C4-2B (cell line): ENCODE data around the gene UMAD1.

Experiments used
- CTCF ChIP-seq: fragments of 450-650 bp; conservative IDR thresholded peaks from 2 replicates; pipeline ENCODE4 v1.5.1; 2017; ENCODE audit warnings: mild to moderate bottlenecking
- ZFX ChIP-seq: fragments of 450-650 bp; IDR thresholded peaks from 2 replicates; pipeline ENCODE4 v1.6.1; 2017

- TF ChIP-seq CTCF (peak; percentile 60), ZFX (no peak)
These were observed 120.9 kb downstream of the UMAD1 start for GRCh38 chr7:7761340-7761973.
